CD4-positive, alpha-beta T cell treated with Interleukin-15 for 1 hour (primary cell): ENCODE results near the gene USP44.

ENCODE experiments used
- DNase-seq: peaks from one replicate; pipeline ENCODE4 v3.0.0-alpha.2; 2020

The USP44 gene

DNA sequence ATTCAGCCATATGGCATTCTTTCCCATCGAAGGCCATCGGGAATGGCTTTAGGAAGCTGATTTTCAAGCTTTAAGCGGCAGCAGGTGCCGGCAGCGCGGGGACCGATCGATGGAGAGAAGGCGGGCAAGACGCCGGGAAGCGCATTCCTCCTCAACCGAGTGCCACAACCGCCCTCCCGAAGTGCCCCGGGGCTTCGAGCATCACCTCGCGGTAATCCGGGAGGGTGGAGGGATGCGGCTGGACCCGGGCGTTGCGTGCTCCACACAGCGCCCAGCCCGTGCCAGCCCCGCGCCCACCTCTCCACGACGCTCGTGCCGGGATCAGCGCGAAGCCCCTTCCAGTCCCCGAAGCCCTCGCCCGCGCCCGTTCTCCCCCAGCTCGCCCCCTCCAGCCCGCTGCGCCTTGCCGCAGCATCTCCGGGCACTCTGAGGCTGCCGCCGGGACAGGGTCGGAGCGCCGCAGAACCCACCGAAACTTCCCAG lies 3.2 kb downstream of the USP44 start:
- no peak for DNase-seq

DNA sequence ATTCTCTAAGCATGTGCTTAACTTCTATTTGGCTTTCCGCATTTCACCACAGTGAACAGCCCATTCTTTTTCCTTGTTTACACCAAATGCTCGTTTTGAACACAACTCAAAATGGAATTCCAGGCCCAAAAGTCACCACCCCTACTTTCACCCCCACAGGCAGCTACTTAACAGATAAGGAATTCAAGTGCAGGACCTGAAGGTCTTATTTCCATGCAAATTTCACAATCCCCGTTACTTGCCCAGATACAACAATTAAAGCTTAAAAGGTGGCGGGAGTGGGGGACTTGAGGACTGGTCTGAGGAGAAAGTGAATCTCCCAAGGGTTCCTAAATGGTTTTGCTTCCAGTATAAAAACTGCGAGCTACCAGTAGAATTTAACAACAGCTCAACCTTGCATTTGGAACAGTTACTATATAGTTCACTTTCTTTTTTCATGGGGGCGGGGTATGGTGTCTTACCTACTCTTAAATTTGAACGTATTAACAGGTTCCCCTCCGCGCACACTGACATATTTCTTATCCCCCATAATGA lies 3.7 kb downstream of the USP44 start:
- no peak for DNase-seq

DNA sequence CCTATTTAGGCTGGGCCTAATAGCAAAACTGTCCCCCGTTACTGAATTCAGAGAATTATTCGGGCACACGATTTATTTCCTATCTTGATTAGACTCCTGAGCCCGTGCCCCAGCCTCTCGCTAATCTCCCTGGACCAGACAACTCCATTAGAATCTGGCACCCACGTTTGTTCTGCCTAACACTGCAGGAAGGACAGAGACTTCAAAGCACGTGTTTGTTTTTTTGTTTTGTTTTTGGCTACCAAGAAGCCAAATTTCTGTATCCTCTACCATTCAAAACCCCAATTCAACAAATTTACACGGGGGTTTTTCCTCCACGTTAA lies 4.8 kb downstream of the USP44 start:
- no peak for DNase-seq

DNA sequence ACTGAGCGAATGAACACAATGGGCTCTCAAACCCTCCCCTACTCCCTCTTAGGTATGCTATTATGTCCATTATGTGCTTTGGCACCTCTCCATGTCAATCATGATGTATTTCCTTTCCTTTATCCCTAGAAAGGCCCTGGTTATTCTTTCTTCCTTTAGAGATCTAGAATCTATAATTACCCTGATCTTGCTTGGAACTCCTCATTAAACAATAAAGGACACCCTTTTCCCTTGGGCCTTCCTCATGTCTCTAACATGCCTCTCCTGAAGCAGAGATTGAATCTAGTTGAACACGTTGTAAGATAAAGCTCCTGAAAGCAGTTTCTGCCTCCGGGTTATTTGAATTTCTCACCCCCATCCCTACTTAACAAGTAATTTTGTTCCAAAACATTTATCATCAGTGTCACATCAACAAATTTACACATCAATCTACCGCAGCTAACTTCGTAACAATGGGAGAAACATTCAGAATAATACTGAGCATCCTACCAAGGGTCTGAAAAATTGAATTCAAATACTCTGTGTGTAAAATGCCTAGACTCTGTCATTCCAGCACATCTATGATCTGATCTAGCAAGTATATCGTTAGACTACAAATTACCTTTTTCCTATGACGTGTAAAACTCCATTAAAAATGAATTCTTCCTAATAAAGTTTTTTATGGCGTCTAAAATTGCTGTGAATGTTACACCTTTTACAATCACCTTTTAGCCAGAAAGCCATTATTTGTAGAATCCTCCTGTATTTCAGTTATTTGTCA lies 5.4 kb downstream of the USP44 start:
- no peak for DNase-seq

DNA sequence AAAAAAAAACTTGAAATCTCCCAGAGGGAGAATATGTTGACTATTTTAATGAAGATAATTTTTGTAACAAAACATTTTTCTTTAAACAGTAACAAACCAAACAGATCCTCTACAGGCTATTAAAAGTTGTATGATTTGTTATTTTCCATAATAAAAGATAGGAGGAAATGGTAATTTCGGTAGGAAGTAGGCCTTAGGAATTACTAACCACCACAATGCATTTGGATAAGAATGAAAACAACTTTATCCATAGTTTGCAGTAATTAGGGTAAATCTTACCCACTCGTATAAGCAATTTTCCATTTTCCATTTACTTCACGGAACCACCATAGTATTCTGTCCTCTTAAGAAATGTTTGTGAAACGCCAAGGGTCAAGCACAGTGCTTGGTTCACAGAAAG lies 6.0 kb downstream of the USP44 start:
- no peak for DNase-seq

DNA sequence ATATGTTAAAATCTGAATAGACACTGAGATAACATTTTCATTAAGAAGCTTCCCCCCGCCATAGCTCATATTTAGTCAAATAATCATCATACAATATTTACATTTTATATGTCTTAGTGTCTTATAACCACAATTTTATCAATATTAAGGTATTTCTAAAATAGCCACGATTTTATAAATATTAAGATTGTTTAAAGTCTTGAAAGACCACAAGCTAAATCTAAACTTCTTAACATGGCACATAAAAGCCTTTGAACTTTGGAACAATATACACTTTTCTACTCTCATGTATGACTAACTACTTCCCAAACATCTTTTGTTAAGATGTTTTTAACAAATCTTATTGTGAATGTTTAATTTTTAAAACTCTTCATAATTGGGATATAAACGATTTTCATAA lies 6.5 kb downstream of the USP44 start:
- no peak for DNase-seq

DNA sequence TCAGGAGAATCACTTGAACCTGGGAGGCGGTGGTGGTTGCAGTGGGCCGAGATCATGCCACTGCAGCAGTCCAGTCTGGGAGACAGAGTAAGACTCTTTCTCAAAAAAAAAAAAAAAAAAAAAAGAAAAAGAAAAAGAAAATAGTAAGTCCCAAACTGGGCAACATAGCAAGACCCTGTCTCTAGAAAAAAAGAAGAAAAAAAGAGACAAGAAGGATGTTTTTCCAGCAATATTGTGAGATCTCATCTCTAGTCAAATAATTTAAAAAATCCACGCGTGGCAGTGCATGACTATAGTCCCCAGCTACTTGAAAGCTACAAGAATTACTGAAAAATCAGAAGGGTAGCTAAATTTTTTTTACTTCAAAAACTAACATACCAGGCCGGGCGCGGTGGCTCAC lies 8.0 kb downstream of the USP44 start:
- no peak for DNase-seq

DNA sequence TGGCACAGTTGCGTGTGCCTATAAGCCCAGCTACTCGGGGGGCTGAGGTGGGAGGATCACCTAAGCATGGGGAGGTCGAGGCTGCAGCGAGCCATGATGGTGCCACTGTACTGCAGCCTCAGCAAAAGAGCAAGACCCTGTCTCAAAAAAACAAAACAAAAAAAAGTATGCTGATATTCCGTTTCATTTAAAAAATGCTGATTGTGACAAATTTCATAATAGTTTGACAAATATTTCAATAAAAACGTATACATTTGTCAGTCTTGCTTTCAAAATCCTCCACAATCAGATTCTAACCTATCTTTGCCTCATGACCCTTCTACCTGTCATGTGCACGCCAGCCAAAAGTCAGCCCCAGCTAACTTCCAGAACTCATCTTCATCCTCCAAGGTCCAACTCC lies 9.8 kb downstream of the USP44 start:
- DNase-seq: no peak

DNA sequence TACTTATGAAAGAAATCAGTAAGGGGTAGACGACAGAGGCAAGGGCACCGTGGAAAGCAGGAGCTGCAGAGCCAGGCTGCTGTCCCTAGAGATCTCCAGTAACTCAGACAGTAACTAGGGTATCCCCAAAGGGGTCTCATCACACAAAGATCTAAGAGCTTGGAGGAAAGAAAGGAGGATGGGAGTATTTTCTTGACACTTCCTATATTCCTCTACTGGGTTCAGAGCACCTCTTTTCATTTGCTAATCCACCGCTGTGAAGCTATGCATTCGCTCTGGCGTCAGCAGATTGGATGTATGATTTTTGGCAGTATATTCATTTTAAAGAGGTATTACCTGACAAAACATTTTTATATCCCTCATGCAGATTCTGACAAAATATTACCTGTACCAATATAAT lies 12.6 kb downstream of the USP44 start:
- DNase-seq: no peak

DNA sequence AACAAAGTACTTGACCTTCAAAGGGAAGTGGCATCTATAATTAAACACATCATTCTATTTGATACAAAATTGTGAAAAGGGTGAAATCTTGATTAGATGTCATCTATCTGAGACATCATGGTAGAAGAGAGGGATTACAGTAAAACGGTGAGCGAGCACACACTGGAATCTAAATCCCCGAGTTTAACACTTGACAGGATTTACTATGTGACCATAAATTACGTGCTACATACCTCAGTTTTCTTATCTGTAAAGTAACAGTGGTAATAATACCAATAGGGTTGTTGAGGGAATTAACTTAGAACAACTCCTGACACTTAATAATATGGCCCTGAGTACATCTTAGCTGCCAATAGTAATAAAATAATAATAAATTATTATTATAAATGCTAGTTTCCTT lies 13.3 kb downstream of the USP44 start:
- no peak for DNase-seq

DNA sequence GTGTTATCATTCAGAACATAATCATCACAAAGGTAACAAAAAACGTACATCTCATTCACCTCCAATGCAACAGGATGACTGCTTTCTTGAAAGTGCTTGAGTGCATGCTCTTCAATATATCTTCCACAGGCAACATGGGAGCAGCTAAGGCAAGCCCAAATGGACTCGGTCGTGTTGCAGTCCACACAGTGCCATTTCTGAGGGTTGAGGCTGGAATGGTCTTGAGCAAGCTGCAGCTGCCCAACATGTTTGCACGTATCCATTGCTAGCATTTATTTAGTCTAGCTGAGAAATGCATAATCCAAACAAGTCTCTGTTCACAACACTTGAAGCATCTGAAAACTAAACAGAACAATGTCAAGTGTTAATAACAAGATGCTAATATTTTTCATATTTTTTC lies 17.3 kb downstream of the USP44 start:
- DNase-seq: no peak

DNA sequence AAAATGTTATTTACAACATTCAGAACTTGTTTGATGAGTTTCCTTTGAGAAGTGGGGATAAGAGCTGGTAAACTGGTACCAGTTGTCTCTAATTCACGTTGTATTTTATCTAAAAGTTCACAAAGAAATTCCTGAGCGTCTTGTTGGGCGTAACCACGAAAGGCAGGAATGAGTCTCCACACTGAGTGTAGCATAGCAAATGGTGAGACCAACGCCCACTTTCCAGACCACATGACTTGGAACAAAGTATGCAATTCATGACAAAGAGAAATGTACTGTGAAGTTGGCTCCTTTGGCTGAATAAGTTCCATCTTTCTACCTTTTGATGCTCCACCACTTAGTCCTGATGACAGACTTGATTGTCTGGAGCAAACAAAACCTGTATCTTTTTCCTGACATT lies 18.4 kb downstream of the USP44 start:
- DNase-seq: no peak

DNA sequence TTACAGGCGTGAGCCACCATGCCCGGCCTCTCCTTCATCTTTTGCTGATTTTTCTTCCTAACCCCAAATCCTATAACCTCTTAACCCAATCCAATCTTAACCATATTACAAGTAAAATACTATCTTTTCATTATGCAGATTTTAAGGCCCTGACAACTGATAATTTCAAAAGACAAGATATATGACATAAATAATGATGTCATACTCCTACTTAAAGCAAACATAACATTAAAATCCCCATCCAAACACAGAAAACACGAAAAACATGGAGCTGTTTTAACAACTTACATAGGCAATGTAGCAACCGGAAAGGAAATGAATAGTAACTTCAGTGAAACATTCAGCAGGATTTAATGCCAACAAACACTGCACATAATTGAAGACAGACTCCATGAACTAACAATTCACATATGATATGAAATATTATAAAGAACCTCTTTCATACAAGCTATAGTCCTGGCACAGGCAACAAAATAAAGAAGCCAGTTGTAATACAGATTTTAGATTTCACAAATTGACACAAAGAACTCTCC lies 21.5 kb downstream of the USP44 start:
- DNase-seq: no peak

DNA sequence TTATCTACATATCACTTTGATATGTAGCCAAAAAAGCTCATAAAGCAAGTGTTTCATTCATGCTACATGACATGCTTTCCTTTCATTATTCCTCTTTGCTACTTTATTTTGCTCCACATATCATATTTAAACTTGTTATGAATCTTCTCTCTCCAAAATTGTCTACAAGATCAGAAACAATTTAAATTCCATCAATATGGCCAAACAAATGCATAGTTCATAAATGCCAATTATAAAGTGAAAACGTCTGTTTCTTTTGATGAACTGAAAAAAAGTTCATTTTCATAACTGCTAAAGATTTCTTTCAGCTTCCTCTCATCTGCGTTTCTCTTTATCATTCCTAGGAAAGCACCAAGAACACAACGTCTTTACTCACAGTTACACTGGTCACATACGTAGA lies 22.8 kb downstream of the USP44 start:
- no peak for DNase-seq

DNA sequence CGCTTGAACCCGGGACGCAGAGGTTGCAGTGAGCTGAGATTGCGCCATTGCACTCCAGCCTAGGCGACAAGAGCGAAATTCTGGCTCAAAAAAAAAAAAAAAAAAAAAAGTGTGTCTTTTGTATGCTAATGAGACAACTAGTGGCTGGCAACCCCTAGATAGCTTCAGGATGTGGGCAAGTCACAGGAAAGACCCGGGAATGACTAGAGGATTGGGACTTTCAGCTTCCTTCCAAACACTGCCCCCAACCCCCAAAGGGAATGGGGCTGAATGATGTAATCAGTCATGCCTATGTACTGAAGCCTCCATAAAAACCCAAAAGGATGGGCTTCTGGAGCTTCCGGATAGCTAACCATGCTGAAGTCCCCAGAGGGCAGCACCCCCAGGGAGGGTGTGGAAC lies 28.6 kb downstream of the USP44 start:
- DNase-seq: no peak

DNA sequence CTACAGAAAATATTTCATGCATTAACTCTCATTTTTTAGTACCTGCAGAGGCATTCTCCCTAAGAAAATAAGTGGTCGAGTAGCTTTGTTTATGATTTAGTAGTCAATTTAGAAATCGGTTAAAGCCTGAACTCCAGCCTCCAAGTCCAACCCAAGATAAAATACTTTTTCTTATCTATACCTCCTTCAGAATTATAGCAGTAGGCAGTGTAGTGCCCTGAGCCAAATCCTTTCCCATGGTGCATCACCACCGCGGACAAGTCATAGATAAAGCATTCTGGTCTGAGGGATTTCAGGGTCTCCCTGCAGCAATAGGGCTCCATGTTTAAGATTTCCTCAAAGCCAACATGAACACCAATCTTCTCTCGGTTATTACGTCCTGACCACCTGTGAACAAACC lies 30.5 kb downstream of the USP44 start:
- no peak for DNase-seq

DNA sequence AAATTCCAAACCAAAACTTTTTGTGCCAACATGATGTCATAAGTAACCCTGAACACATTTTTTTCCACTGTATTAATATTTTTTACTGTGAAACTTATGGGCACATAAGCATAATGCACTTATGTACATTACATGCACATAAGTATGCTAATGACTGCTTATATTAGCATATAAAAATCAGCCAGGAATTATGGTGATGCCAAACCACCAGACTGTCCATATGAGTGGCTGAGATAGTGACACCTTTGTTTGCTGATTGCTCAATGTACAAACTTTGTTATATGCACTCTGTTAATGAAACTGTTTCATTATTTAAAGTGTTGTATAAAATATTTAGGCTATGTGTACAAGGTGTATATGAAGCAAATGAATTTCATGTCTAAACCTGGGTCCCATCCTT lies 32.3 kb downstream of the USP44 start:
- DNase-seq: no peak

DNA sequence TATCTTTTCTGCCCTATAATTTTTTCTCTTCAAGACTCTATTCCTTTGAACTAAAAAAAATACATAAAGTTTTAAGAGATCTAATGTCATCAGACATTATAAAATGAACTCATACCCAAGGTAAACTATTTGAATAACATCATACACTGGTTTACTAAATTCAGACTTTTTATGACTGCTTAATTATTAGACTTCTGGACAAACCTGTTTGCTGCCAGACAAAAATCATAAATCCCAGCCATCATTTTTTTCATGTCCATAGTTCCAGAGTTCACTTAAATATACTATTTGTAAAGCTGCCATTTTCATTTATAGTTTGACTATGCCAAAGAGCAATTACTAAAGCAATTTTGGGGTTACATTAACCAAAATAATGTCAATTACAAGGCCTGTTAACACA lies 34.0 kb downstream of the USP44 start:
- DNase-seq: no peak

DNA sequence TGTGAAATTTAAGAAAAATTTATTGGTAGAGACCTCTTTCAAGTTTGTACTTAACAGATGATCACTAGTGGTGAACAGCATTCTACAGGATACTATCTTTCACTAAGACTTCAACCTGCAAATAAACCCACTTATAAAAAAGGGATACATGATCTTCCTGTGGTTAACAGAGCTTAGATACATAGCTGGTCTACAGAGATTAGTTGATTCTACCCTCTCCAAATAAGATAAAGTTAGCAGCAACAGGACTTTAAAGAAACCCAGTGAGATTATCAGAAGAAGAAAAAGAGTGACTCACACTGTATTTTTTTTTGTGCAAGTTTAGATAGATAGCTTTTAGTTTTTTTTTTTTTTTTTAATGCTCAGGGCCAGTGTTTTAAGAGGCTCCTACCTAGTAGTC lies 34.5 kb downstream of the USP44 start:
- DNase-seq: no peak

DNA sequence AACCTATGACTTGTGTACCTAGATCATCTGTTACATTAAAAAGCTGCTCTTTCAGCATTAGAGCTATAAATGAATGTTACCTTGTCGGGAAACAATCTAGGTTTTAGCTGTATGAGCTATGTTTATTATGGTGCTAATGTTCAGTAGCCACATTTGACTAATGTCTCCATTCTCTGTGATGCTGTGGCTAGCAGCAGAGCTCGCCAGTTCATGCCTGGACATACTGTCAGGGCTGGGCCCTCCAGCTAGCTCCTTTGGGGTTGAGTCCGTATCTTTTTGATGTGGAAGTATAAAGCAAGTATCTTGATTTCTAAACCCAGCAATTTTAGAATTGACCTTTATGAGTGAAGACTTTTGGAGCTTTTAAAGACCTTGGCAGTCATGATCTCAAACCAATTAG lies 36.1 kb downstream of the USP44 start:
- DNase-seq: no peak

DNA sequence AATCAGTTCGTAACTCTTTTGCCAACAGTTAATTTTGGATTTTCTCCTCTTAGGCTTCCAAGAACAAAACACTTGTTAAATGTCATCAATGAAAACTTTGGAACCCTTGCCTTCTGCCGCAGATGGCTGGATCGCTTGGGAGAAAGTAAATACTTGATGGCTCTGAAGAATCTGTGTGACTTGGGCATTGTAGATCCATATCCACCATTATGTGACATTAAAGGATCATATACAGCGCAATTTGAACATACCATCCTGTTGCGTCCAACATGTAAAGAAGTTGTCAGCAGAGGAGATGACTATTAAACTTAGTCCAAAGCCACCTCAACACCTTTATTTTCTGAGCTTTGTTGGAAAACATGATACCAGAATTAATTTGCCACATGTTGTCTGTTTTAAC lies 37.7 kb downstream of the USP44 start:
- no peak for DNase-seq

DNA sequence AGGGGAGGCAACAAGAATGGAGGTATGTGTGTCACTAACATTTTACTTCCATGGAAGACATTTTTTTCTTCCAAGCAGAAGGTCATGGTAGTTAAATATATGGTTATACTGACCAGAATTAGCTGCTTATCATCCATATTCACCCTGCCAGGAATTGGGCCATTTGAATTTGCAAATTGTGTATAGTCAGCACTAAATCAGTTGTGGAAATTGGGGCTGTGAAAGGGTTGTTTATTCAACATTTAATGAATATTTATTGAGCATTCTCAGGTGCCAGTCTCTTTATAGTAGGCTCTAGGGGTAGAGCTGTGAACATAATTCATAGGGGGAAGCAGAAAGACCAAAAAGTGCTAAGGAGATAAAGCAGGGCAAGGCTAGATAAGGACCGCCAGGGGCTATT lies 39.3 kb downstream of the USP44 start:
- no peak for DNase-seq

DNA sequence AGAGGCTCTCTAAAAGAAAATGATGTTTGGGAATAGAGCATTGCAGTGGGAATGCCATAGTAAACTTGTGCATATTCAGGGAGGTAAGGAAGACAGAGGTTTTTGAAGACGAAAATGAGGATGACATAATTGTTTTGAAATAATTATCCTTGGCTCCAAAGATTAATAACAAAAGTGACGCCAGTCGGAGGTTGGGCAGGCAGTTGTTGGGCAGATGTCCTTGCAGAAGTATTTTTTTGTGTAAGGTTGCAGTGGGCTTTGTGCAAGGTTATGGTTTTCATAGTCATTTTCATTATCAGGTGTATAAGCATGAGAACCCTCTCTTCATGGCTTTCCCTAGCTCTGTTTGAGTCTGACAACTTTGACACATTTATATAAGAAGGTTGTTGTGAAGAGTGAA lies 42.0 kb downstream of the USP44 start:
- no peak for DNase-seq

DNA sequence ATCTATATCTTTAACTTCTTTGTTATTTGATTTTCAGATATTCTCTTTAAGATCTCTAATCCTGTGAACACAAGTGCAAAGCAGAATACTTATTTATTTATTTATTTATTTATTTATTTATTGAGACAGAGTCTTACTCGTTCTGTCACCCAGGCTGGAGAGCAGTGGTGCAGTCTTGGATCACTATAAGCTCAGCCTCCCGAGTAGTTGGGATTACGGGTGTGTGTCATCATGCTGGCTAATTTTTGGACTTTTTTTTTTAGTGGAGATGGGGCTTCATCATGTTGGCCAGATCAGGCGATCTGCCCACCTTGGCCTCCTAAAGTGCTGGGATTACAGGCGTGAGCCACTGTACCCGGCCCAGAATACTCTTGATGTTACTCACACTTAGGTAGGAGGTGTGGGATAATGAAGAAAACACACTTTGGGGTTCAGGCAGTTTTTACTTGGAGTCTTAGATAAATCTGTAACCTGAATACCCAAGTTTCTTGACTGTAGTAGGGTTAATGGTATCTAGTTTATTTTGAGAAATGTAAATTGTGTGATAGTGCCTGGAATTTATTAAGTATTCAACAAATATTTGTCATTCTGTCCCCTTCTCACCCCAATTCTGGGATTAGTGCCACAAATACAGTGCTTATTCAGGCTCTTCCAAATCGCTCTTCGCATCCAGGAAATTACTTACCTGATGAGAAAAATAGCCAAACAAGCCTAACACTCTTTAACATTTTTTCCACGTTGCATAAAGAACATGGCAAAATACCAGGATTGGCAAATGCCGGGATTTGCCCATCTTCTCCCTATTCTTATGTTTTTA lies 44.4 kb downstream of the USP44 start:
- no peak for DNase-seq
